Measurements from ENCODE around the gene ZNF189. TPM values are rescaled to one million over a fixed set of nuclear protein-coding genes. Genes with fewer than 3 reads are reported as not detected.

ZNF189 gene
- total and polyA plus RNA-seq, 11 donors, result 10.0 to 34.6 (median 19.3) TPM

- no peak overlapping the region for H3K27ac ChIP-seq
- no peaks in the 10 kb centered on the region for H3K27me3 ChIP-seq
- no peak for ATAC-seq
- intact Hi-C loops (cut with DNase I), result loop anchor here in 2 of 10 donors (5.0 kb wide), 2 partner anchors 34 to 129 kb away; partner anchors contain the start of genes ALDOB (in 1 of the 2) and RNF20 (in 1 of the 2)
- DNase-seq, result no peak
- peaks cover 0 to 35% (median 18%) of the 10 kb centered on the region in 12 donors for H3K4me1 ChIP-seq
- no peak overlapping the region for H3K4me3 ChIP-seq
- peaks cover 3 to 77% (median 47%) of the 10 kb centered on the region in 12 donors for H3K9me3 ChIP-seq
- TF ChIP-seq POLR2A (IDR thresholded peaks at IDR 0.05) (no peak), CTCF (IDR thresholded peaks at IDR 0.05) (no peak)
- H3K36me3 ChIP-seq, result peaks cover 23 to 89% (median 84%) of the 10 kb centered on the region in 9 donors
- WGBS, 4 donors, result 94 to 95% (median 95%) methylated on average over 9 of the region's 9 CpGs
Observed at GRCh38 chr9:101403516-101404285, 5.0 kb downstream of the ZNF189 start.

- no peak for DNase-seq
- no peak overlapping the region for H3K4me3 ChIP-seq
- no peak for TF ChIP-seq POLR2A (IDR thresholded peaks at IDR 0.05)
- H3K4me1 ChIP-seq, result no peaks in the 10 kb centered on the region
- H3K36me3 ChIP-seq, result peaks cover 26 to 84% (median 61%) of the 10 kb centered on the region in 9 donors
- H3K9me3 ChIP-seq, result peaks cover 6 to 100% (median 93%) of the 10 kb centered on the region in 12 donors
- no peaks in the 10 kb centered on the region for H3K27me3 ChIP-seq
- ATAC-seq, result no peak
- intact Hi-C loops (cut with DNase I), result no loop called here
- no peak overlapping the region for H3K27ac ChIP-seq
- 96 to 98% (median 98%) methylated on average over 5 of the region's 5 CpGs for WGBS, 4 donors
Observed at GRCh38 chr9:101408374-101409078, 9.9 kb downstream of the ZNF189 start.

DNA sequence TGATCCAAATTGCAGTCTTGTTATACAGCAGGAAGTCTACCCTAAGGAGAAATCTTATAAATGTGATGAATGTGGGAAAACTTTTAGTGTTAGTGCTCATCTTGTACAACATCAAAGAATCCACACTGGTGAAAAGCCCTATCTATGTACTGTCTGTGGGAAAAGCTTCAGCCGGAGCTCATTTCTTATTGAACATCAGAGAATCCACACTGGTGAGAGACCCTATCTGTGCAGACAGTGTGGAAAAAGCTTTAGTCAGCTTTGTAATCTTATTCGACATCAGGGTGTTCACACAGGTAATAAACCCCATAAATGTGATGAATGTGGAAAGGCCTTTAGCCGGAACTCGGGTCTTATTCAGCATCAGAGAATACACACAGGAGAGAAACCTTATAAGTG, 10.4 kb downstream of the ZNF189 start:
- TF ChIP-seq POLR2A (IDR thresholded peaks at IDR 0.05) (no peak), CTCF (IDR thresholded peaks at IDR 0.05) (no peak)
- intact Hi-C loops (cut with DNase I), result no loop called here
- Histone ChIP-seq H3K4me1 (no peaks in the 10 kb centered on the region), H3K36me3 (peaks cover 24 to 79% (median 56%) of the 10 kb centered on the region in 9 donors), H3K27me3 (no peaks in the 10 kb centered on the region), H3K4me3 (no peak overlapping the region), H3K9me3 (peaks cover 6 to 100% (median 92%) of the 10 kb centered on the region in 12 donors), H3K27ac (no peak overlapping the region)
- DNase-seq, result no peak
- ATAC-seq, result peak in 2 of 4 donors; percentile 8 to 31
- WGBS, 4 donors, result 93 to 98% (median 98%) methylated on average over 4 of the region's 4 CpGs

GRCh38 chr9:101414839-101415238, 16.2 kb downstream of the ZNF189 start:
- Histone ChIP-seq H3K36me3 (peaks cover 0 to 31% (median 0%) of the 10 kb centered on the region in 9 donors), H3K4me3 (no peak overlapping the region), H3K9me3 (peaks cover 0 to 94% (median 49%) of the 10 kb centered on the region in 12 donors), H3K4me1 (peaks cover 0 to 7% (median 0%) of the 10 kb centered on the region in 12 donors), H3K27ac (no peak overlapping the region), H3K27me3 (no peaks in the 10 kb centered on the region)
- TF ChIP-seq POLR2A (IDR thresholded peaks at IDR 0.05), result no peak
- no peak for TF ChIP-seq CTCF (IDR thresholded peaks at IDR 0.05)
- ATAC-seq (no peak), DNase-seq (no peak)
- intact Hi-C loops (cut with DNase I), result no loop called here

Data from heart left ventricle (tissue), 16 donors.